NT2/D1 (cell line): ENCODE measurements around the gene ELF3.
A peak's percentile ranks its signal among the peaks of the same experiment; 100 is the strongest.
"Not testable (repeated sequence)": the region's sequence is repeated elsewhere in the genome, so short reads cannot be mapped to it uniquely, and the experiment has no call there.

ENCODE experiments used
- DNase-seq: peaks from one replicate; pipeline ENCODE4 v3.0.0-alpha.2; 2011; ENCODE audit warnings: low read depth, low spot score
- H3K27me3 ChIP-seq: 2 replicates; pipeline ENCODE4 v1.6.0; 2011; ENCODE audit warnings: mild to moderate bottlenecking; ENCODE audit not compliant: insufficient read length, insufficient read depth
- H3K36me3 ChIP-seq: 2 replicates; pipeline ENCODE4 v1.6.1; 2011; ENCODE audit warnings: mild to moderate bottlenecking, low read length, mixed read lengths; ENCODE audit not compliant: insufficient read depth, insufficient read length
- H3K4me1 ChIP-seq: 2 replicates; pipeline ENCODE4 v1.5.1; 2011; ENCODE audit not compliant: insufficient read depth, insufficient read length
- H3K4me3 ChIP-seq: 2 replicates; pipeline ENCODE4 v1.5.1; 2011; ENCODE audit warnings: low read depth; ENCODE audit not compliant: insufficient read length
- H3K9ac ChIP-seq: 2 replicates; pipeline ENCODE4 v1.6.0; 2011; ENCODE audit warnings: low read depth; ENCODE audit not compliant: insufficient read length
- H3K9me3 ChIP-seq: 2 replicates; pipeline ENCODE4 v1.5.1; 2011; ENCODE audit warnings: mild to moderate bottlenecking, low read length; ENCODE audit not compliant: insufficient read depth
- SUZ12 ChIP-seq: IDR thresholded peaks from 2 replicates; pipeline ENCODE4 v1.6.1; 2011; ENCODE audit not compliant: insufficient read length, insufficient read depth; ENCODE audit errors: extremely low read depth
- YY1 ChIP-seq: IDR thresholded peaks from 2 replicates; pipeline ENCODE4 v1.6.1; 2011; ENCODE audit not compliant: insufficient read length, insufficient read depth
- ZNF274 ChIP-seq: IDR thresholded peaks from 2 replicates; pipeline ENCODE4 v1.6.1; 2011; ENCODE audit warnings: mild to moderate bottlenecking, low read depth, low read length

The ELF3 gene

GRCh38 chr1:202016022-202016810 is 5.8 kb downstream of the ELF3 start:
- H3K9ac ChIP-seq, result no peak overlapping the region
- peaks cover 35% of the 10 kb centered on the region for H3K4me1 ChIP-seq
- H3K27me3 ChIP-seq, result no peaks in the 10 kb centered on the region
- H3K36me3 ChIP-seq, result peaks cover 51% of the 10 kb centered on the region
- no peaks in the 10 kb centered on the region for H3K9me3 ChIP-seq
- DNase-seq, result no peak
- no peak for TF ChIP-seq YY1
- TF ChIP-seq SUZ12, result no peak
- TF ChIP-seq ZNF274, result no peak
- H3K4me3 ChIP-seq, result no peak overlapping the region

GRCh38 chr1:202016811-202017748 is 6.7 kb downstream of the ELF3 start:
- TF ChIP-seq ZNF274 (no peak), SUZ12 (no peak), YY1 (no peak)
- H3K9me3 ChIP-seq, result no peaks in the 10 kb centered on the region
- H3K36me3 ChIP-seq, result peaks cover 46% of the 10 kb centered on the region
- H3K4me1 ChIP-seq, result peaks cover 30% of the 10 kb centered on the region
- H3K9ac ChIP-seq, result no peak overlapping the region
- no peaks in the 10 kb centered on the region for H3K27me3 ChIP-seq
- no peak for DNase-seq
- H3K4me3 ChIP-seq, result no peak overlapping the region

- Histone ChIP-seq H3K4me1 (peaks cover 28% of the 10 kb centered on the region), H3K4me3 (no peak overlapping the region), H3K9ac (peak overlapping the region; percentile 45), H3K36me3 (peaks cover 38% of the 10 kb centered on the region), H3K9me3 (no peaks in the 10 kb centered on the region), H3K27me3 (no peaks in the 10 kb centered on the region)
- no peak for DNase-seq
- no peak for TF ChIP-seq ZNF274
- no peak for TF ChIP-seq YY1
- no peak for TF ChIP-seq SUZ12
Measured at GRCh38 chr1:202017749-202018467, 7.5 kb downstream of the ELF3 start.

GRCh38 chr1:202018468-202019234 is 8.3 kb downstream of the ELF3 start:
- Histone ChIP-seq H3K9me3 (no peaks in the 10 kb centered on the region), H3K4me1 (peaks cover 31% of the 10 kb centered on the region), H3K36me3 (peaks cover 30% of the 10 kb centered on the region), H3K4me3 (no peak overlapping the region), H3K27me3 (no peaks in the 10 kb centered on the region), H3K9ac (peak overlapping the region; percentile 45)
- DNase-seq, result no peak
- no peak for TF ChIP-seq SUZ12
- TF ChIP-seq ZNF274, result no peak

GRCh38 chr1:202019235-202019558 is 8.8 kb downstream of the ELF3 start:
- DNase-seq, H3K9me3 ChIP-seq, H3K27me3 ChIP-seq, H3K9ac ChIP-seq, H3K4me3 ChIP-seq: not testable (repeated sequence)
- H3K36me3 ChIP-seq, result peaks cover 25% of the 10 kb centered on the region
- peaks cover 31% of the 10 kb centered on the region for H3K4me1 ChIP-seq

- H3K27me3 ChIP-seq, result no peaks in the 10 kb centered on the region
- no peak overlapping the region for H3K4me3 ChIP-seq
- no peak overlapping the region for H3K9ac ChIP-seq
- no peak for DNase-seq
- no peaks in the 10 kb centered on the region for H3K36me3 ChIP-seq
- H3K4me1 ChIP-seq, result peaks cover 19% of the 10 kb centered on the region
- no peak for TF ChIP-seq ZNF274
- no peak for TF ChIP-seq SUZ12
- TF ChIP-seq YY1, result no peak
- H3K9me3 ChIP-seq, result no peaks in the 10 kb centered on the region
Measured at GRCh38 chr1:202023001-202023433, 12.6 kb downstream of the ELF3 start.
